Transverse colon (tissue), 4 donors: ENCODE data around the gene ZCCHC9. TPM values are rescaled to one million over a fixed set of nuclear protein-coding genes. Genes with fewer than 3 reads are reported as not detected.

Source experiments
- DNase-seq: peaks from one replicate; pipeline ENCODE4 v3.0.0-alpha.2; 2019
- H3K27ac ChIP-seq, 4 donors: fragments of 200-600 bp; sonication (generic); 2 replicates each; pipeline ENCODE4 v1.5.1; 2016 to 2018; ENCODE audit warnings: inconsistent platforms in 4 of 4
- H3K27me3 ChIP-seq: fragments of 200-600 bp; sonication (generic); 2 replicates; pipeline ENCODE4 v1.5.1; 2017; ENCODE audit warnings: inconsistent platforms
- H3K36me3 ChIP-seq, 4 donors: fragments of 200-600 bp; sonication (generic); 2 replicates each; pipeline ENCODE4 v1.5.1; 2017 to 2019; ENCODE audit warnings: inconsistent platforms in 4 of 4
- H3K4me1 ChIP-seq, 4 donors: fragments of 200-600 bp; sonication (generic); 2 replicates each; pipeline ENCODE4 v1.5.1; 2017 to 2020; ENCODE audit warnings: inconsistent platforms in 4 of 4
- H3K4me3 ChIP-seq, 4 donors: fragments of 200-600 bp; sonication (generic); 1 replicate in 1 of 4; 2 replicates in 3 of 4; pipeline versions ENCODE4 v1.5.1 to v1.6.1; 2017 to 2019; ENCODE audit warnings: inconsistent platforms in 4 of 4
- H3K9me3 ChIP-seq, 2 donors: fragments of 200-600 bp; sonication (generic); 2 replicates each; pipeline ENCODE4 v1.5.1; 2017 to 2019; ENCODE audit warnings: inconsistent platforms in 2 of 2
- CTCF ChIP-seq, 5 experiments: fragments of 200-600 bp in 3 of 5; fragments of 450-650 bp in 2 of 5; sonication (generic) in 3 of 5; IDR thresholded peaks; 1 replicate in 2 of 5; 2 replicates in 3 of 5; pipeline ENCODE4 v1.5.1; 2016 to 2017; ENCODE audit warnings: antibody characterized with exemption in 5 of 5, inconsistent platforms in 3 of 5, mild to moderate bottlenecking in 2 of 5, moderate library complexity in 1 of 5
- EP300 ChIP-seq: sonication (generic); formaldehyde crosslinking; IDR thresholded peaks from one replicate; pipeline ENCODE4 v1.6.1; 2017; ENCODE audit warnings: antibody characterized with exemption, low read depth
- POLR2A ChIP-seq: fragments of 450-650 bp; IDR thresholded peaks from one replicate; pipeline ENCODE4 v1.6.1; 2016; ENCODE audit warnings: antibody characterized with exemption, mild to moderate bottlenecking, moderate library complexity
- POLR2AphosphoS5 ChIP-seq, 3 donors: sonication (generic); formaldehyde crosslinking; IDR thresholded peaks; one replicate each; pipeline ENCODE4 v1.6.1; 2016; ENCODE audit warnings: antibody characterized with exemption in 3 of 3
- WGBS, 2 donors: methylation state at CpG; one replicate each; pipeline ENCODE4 v1.1.5; 2018; ENCODE audit warnings: low coverage in 1 of 2; 5-methylcytosine and 5-hydroxymethylcytosine counted together
- in situ Hi-C, 4 donors: fragments of 200-750 bp; cut with MboI; loops; one replicate each; pipeline versions ENCODE4 v1.15.0 to v1.15.1; 2017; ENCODE audit warnings: low sequenced_read_pairs in 3 of 4, low pct_ligation_motif_present in 1 of 4, low pct_unique_long_range_greater_than_20kb in 1 of 4
- intact Hi-C: fragments of 100-400 bp; cut with DNase I; formaldehyde crosslinking; loops from one replicate; pipeline ENCODE4 v1.15.1; 2023; ENCODE audit warnings: low total_unique reads
- total RNA-seq, 4 donors: library from RNA; depleted of rRNA; stranded (reverse); fragments of >200 nt; gene quantifications; one replicate each; pipeline ENCODE4 v1.1.0, GENCODE V29; 2016

The ZCCHC9 gene
- total RNA-seq, 4 donors from 2014 or later: 9.7 to 30.3 (median 17.0) TPM

- no peak for TF ChIP-seq CTCF (IDR thresholded peaks at IDR 0.05)
- TF ChIP-seq POLR2A: no peak
- no peak for TF ChIP-seq EP300
- TF ChIP-seq POLR2AphosphoS5 (IDR thresholded peaks at IDR 0.05): no peak
Measured at GRCh38 chr5:81308836-81309235, 7.4 kb downstream of the ZCCHC9 start.

DNA sequence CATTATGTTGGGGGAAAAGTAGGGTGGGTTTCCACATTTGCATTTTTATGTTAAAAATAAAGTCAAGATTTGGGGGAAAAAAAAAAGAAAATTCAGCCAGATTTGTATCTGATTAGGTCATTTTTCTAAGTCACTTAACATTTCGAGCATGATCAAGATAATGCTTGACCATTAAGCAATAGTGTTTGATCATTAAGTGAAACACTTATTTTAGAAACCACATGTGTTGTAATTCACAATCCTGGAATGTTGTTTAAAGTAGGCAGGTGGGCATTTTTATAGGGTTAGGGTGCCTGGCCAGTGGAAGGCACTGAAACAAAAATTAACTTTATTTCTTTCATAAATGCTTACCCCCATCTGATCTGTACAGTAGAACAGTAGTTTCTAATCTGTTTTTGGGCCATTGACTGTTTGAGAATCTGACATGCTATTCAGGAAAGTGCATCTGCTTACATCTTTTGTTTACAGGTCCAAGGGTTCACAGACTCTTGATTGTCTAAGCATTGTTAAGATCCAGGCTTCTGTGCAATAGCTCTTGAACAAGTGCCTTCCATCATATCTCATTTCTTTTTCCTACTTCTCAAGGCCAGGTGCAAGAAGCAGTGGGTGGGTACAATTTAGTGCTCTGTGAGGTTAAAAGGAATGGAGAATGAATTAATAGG, 9.1 kb downstream of the ZCCHC9 start:
- in situ Hi-C loops: no loop called here
- peaks cover 0 to 37% (median 5%) of the 10 kb centered on the region in 4 donors for H3K36me3 ChIP-seq

More at GRCh38 chr5:81308836-81309235, 7.4 kb downstream of the ZCCHC9 start:
- no peak for DNase-seq
- in situ Hi-C loops (no loop called here), intact Hi-C loops (no loop called here)
- 92 to 95% methylated on average over 2 of the region's 2 CpGs for WGBS, 2 donors
- Histone ChIP-seq H3K4me1 (no peaks in the 10 kb centered on the region), H3K4me3 (no peak overlapping the region), H3K27me3 (no peaks in the 10 kb centered on the region), H3K36me3 (peaks cover 0 to 32% (median 5%) of the 10 kb centered on the region in 4 donors), H3K27ac (no peak overlapping the region), H3K9me3 (no peaks in the 10 kb centered on the region)

GRCh38 chr5:81313278-81313677, 11.9 kb downstream of the ZCCHC9 start:
- no peak for DNase-seq
- Histone ChIP-seq H3K4me3 (no peak overlapping the region), H3K9me3 (no peaks in the 10 kb centered on the region), H3K36me3 (peaks cover 0 to 37% (median 5%) of the 10 kb centered on the region in 4 donors), H3K4me1 (no peaks in the 10 kb centered on the region), H3K27ac (no peak overlapping the region), H3K27me3 (no peaks in the 10 kb centered on the region)
- in situ Hi-C loops: no loop called here
- intact Hi-C loops: no loop called here
- TF ChIP-seq POLR2A: no peak
- no peak for TF ChIP-seq POLR2AphosphoS5 (IDR thresholded peaks at IDR 0.05)
- no peak for TF ChIP-seq EP300
- TF ChIP-seq CTCF (IDR thresholded peaks at IDR 0.05): no peak

More for the DNA sequence above, 9.1 kb downstream of the ZCCHC9 start:
- H3K9me3 ChIP-seq: no peaks in the 10 kb centered on the region
- H3K4me3 ChIP-seq: no peak overlapping the region
- WGBS, 2 donors: 81 to 93% methylated on average over 1 of the region's 1 CpG
- no peaks in the 10 kb centered on the region for H3K4me1 ChIP-seq
- DNase-seq: no peak
- TF ChIP-seq POLR2AphosphoS5 (IDR thresholded peaks at IDR 0.05) (no peak), CTCF (IDR thresholded peaks at IDR 0.05) (no peak), POLR2A (no peak), EP300 (no peak)
- intact Hi-C loops: no loop called here
- no peak overlapping the region for H3K27ac ChIP-seq
- no peaks in the 10 kb centered on the region for H3K27me3 ChIP-seq

DNA sequence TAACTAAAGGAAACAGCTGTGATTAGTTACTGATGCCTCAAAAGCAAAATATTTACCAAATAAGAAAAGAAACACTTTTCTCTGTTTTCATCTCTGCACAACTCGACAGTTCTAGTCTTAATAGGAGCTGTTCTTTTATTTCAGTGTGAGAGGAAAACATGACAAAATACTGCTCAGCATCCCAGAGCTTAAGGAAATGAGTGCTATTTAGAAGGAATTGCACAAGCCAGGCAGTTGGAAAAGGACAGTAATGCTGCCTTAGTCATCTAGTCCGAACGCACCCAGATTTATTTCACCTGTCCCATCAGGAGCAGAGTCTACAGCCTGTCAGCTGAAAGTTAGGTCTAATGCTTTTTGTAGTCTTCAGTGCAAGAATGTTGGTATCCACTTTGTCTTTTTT, 12.3 kb downstream of the ZCCHC9 start:
- Histone ChIP-seq H3K36me3 (peaks cover 0 to 37% (median 5%) of the 10 kb centered on the region in 4 donors), H3K27me3 (no peaks in the 10 kb centered on the region), H3K4me1 (no peaks in the 10 kb centered on the region), H3K27ac (no peak overlapping the region), H3K4me3 (no peak overlapping the region), H3K9me3 (no peaks in the 10 kb centered on the region)
- 71 to 89% methylated on average over 1 to 3 of the region's 3 CpGs for WGBS, 2 donors
- in situ Hi-C loops (no loop called here), intact Hi-C loops (no loop called here)
- DNase-seq: no peak
- TF ChIP-seq EP300 (no peak), CTCF (IDR thresholded peaks at IDR 0.05) (no peak), POLR2A (no peak), POLR2AphosphoS5 (IDR thresholded peaks at IDR 0.05) (no peak)
